Upper lobe of right lung (tissue), 1 donor: ENCODE results near the gene SERTAD1. TPM values are rescaled to one million over a fixed set of nuclear protein-coding genes. Genes with fewer than 3 reads are reported as not detected.

Source experiments
- ATAC-seq: fragments of 200-7000 bp; cut with Tn5 transposase; one replicate; pipeline ENCODE4 v1.9.1; 2020; ENCODE audit warnings: mild to moderate bottlenecking, moderate library complexity
- DNase-seq: peaks from one replicate; pipeline ENCODE4 v3.0.0-alpha.2; 2020
- H3K27ac ChIP-seq: fragments of 200-600 bp; one replicate; pipeline ENCODE4 v1.8.0; 2022
- H3K27me3 ChIP-seq: fragments of 200-600 bp; one replicate; pipeline ENCODE4 v1.8.0; 2022; ENCODE audit warnings: mild to moderate bottlenecking
- H3K36me3 ChIP-seq: fragments of 200-600 bp; one replicate; pipeline ENCODE4 v1.8.0; 2022
- H3K4me1 ChIP-seq: fragments of 200-600 bp; one replicate; pipeline ENCODE4 v1.8.0; 2022
- H3K4me3 ChIP-seq: fragments of 200-600 bp; one replicate; pipeline ENCODE4 v1.8.0; 2022; ENCODE audit warnings: mild to moderate bottlenecking
- H3K9me3 ChIP-seq: fragments of 200-600 bp; one replicate; pipeline ENCODE4 v1.8.0; 2022
- CTCF ChIP-seq: fragments of 200-600 bp; IDR thresholded peaks from one replicate; pipeline ENCODE4 v1.8.0; 2022; ENCODE audit warnings: antibody characterized with exemption
- intact Hi-C: fragments of 100-400 bp; cut with DNase I; formaldehyde crosslinking; loops from one replicate; pipeline ENCODE4 v1.11.0; 2022
- total RNA-seq: library from RNA; stranded (reverse); fragmentation: NEBNext Ultra II Directional; extraction: Animal tissue kit (Norgen Biotek cat#: 25700); gene quantifications from one replicate; pipeline ENCODE4 v1.2.1, GENCODE V29; 2021
- donor health status: DM: no; HTN: yes; CAD: no; lungs with severe emphysema.

The SERTAD1 gene
- total RNA-seq, 1 donor from 2014 or later = 22.1 TPM

GRCh38 chr19:40424637-40425449 is 949 bp downstream of the SERTAD1 start:
- peaks cover 13% of the 10 kb centered on the region for H3K36me3 ChIP-seq
- peaks cover 42% of the 10 kb centered on the region for H3K4me1 ChIP-seq
- no peak for TF ChIP-seq CTCF
- H3K27ac ChIP-seq = peak overlapping the region; percentile 98
- no peak for DNase-seq
- no peaks in the 10 kb centered on the region for H3K9me3 ChIP-seq
- peak overlapping the region; percentile 60 for H3K4me3 ChIP-seq
- intact Hi-C loops = no loop called here
- no peak for ATAC-seq
- H3K27me3 ChIP-seq = no peaks in the 10 kb centered on the region

GRCh38 chr19:40423938-40424337 is 1.9 kb downstream of the SERTAD1 start:
- no peaks in the 10 kb centered on the region for H3K27me3 ChIP-seq
- H3K4me1 ChIP-seq = peaks cover 44% of the 10 kb centered on the region
- H3K27ac ChIP-seq = peak overlapping the region; percentile 98
- H3K4me3 ChIP-seq = peak overlapping the region; percentile 60
- peaks cover 13% of the 10 kb centered on the region for H3K36me3 ChIP-seq
- ATAC-seq (no peak), DNase-seq (no peak)
- H3K9me3 ChIP-seq = no peaks in the 10 kb centered on the region
- TF ChIP-seq CTCF = no peak
- intact Hi-C loops = no loop called here

GRCh38 chr19:40422748-40423566 is 2.8 kb downstream of the SERTAD1 start:
- Histone ChIP-seq H3K4me3 (peak overlapping the region; percentile 60), H3K36me3 (peaks cover 13% of the 10 kb centered on the region), H3K9me3 (no peaks in the 10 kb centered on the region), H3K4me1 (peaks cover 48% of the 10 kb centered on the region), H3K27me3 (no peaks in the 10 kb centered on the region), H3K27ac (peak overlapping the region; percentile 99)
- no peak for ATAC-seq
- DNase-seq = no peak
- no peak for TF ChIP-seq CTCF
- intact Hi-C loops = no loop called here

- H3K4me3 ChIP-seq = peak overlapping the region; percentile 76
- no peak for TF ChIP-seq CTCF
- intact Hi-C loops = no loop called here
- peak overlapping the region; percentile 99 for H3K27ac ChIP-seq
- peaks cover 56% of the 10 kb centered on the region for H3K4me1 ChIP-seq
- no peak for ATAC-seq
- no peaks in the 10 kb centered on the region for H3K9me3 ChIP-seq
- no peak for DNase-seq
- no peaks in the 10 kb centered on the region for H3K27me3 ChIP-seq
- H3K36me3 ChIP-seq = peaks cover 13% of the 10 kb centered on the region
These were observed 3.6 kb downstream of the SERTAD1 start for GRCh38 chr19:40421993-40422747.
